DND-41 (cell line): ENCODE measurements around the gene RBBP5.

Experiments
- ATAC-seq: fragments of 200-7000 bp; cut with Tn5 transposase; 3 replicates; pipeline ENCODE4 v1.9.1; 2021; ENCODE audit warnings: low read depth; ENCODE audit not compliant: insufficient read depth
- DNase-seq: peaks from one replicate; pipeline ENCODE4 v3.0.0-alpha.2; 2020
- H2AFZ ChIP-seq: 2 replicates; pipeline ENCODE4 v1.6.0; 2012; ENCODE audit warnings: low read depth, low read length
- H3K27ac ChIP-seq: 2 replicates; pipeline ENCODE4 v1.5.1; 2012; ENCODE audit warnings: low read length, inconsistent platforms
- H3K27me3 ChIP-seq: fragments of 200-600 bp; sonication (generic); 2 replicates; pipeline ENCODE4 v1.6.0; 2012; ENCODE audit warnings: low read length, mild to moderate bottlenecking, inconsistent platforms; ENCODE audit not compliant: insufficient read depth, poor library complexity
- H3K36me3 ChIP-seq: 2 replicates; pipeline ENCODE4 v1.5.1; 2012; ENCODE audit warnings: low read length, inconsistent platforms; ENCODE audit not compliant: insufficient read depth
- H3K4me1 ChIP-seq: 2 replicates; pipeline ENCODE4 v1.5.1; 2012; ENCODE audit warnings: mild to moderate bottlenecking, low read length; ENCODE audit not compliant: insufficient read depth
- H3K4me2 ChIP-seq: 2 replicates; pipeline ENCODE4 v1.6.0; 2012; ENCODE audit warnings: mild to moderate bottlenecking, moderate library complexity, low read length, inconsistent platforms; ENCODE audit not compliant: insufficient read depth
- H3K4me3 ChIP-seq, 2 experiments: fragments of 200-600 bp in 1 of 2; shearing (Covaris generic) in 1 of 2; 2 replicates each; pipeline ENCODE4 v1.5.1; 2012 to 2016; ENCODE audit warnings: inconsistent platforms in 2 of 2, low read length in 2 of 2, mild to moderate bottlenecking in 2 of 2, low read depth in 1 of 2, moderate library complexity in 1 of 2
- H3K79me2 ChIP-seq: 2 replicates; pipeline ENCODE4 v1.6.0; 2012; ENCODE audit warnings: low read length, inconsistent platforms; ENCODE audit not compliant: insufficient read depth
- H3K9ac ChIP-seq: 2 replicates; pipeline ENCODE4 v1.6.0; 2012; ENCODE audit warnings: low read depth, mild to moderate bottlenecking, inconsistent platforms, low read length, moderate library complexity
- H3K9me3 ChIP-seq: 2 replicates; pipeline ENCODE4 v1.5.1; 2012; ENCODE audit warnings: low read length, moderate library complexity, mild to moderate bottlenecking, inconsistent platforms; ENCODE audit not compliant: insufficient read depth, severe bottlenecking
- H4K20me1 ChIP-seq: 2 replicates; pipeline ENCODE4 v1.6.0; 2012; ENCODE audit warnings: low read length; ENCODE audit not compliant: insufficient read depth
- EZH2 ChIP-seq: IDR thresholded peaks from 3 replicates; pipeline ENCODE4 v1.6.1; 2012; ENCODE audit warnings: borderline replicate concordance, low read depth, mild to moderate bottlenecking, moderate library complexity, low read length, inconsistent platforms; ENCODE audit not compliant: severe bottlenecking
- TF ChIP-seq, protein P1 (sequence below): IDR thresholded peaks from 2 replicates; pipeline ENCODE4 v1.5.1; 2012; ENCODE audit warnings: borderline replicate concordance, low read length, moderate library complexity, mild to moderate bottlenecking; ENCODE audit not compliant: poor library complexity, severe bottlenecking; ENCODE audit errors: extremely low read depth

The RBBP5 gene, protein sequence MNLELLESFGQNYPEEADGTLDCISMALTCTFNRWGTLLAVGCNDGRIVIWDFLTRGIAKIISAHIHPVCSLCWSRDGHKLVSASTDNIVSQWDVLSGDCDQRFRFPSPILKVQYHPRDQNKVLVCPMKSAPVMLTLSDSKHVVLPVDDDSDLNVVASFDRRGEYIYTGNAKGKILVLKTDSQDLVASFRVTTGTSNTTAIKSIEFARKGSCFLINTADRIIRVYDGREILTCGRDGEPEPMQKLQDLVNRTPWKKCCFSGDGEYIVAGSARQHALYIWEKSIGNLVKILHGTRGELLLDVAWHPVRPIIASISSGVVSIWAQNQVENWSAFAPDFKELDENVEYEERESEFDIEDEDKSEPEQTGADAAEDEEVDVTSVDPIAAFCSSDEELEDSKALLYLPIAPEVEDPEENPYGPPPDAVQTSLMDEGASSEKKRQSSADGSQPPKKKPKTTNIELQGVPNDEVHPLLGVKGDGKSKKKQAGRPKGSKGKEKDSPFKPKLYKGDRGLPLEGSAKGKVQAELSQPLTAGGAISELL

DNA sequence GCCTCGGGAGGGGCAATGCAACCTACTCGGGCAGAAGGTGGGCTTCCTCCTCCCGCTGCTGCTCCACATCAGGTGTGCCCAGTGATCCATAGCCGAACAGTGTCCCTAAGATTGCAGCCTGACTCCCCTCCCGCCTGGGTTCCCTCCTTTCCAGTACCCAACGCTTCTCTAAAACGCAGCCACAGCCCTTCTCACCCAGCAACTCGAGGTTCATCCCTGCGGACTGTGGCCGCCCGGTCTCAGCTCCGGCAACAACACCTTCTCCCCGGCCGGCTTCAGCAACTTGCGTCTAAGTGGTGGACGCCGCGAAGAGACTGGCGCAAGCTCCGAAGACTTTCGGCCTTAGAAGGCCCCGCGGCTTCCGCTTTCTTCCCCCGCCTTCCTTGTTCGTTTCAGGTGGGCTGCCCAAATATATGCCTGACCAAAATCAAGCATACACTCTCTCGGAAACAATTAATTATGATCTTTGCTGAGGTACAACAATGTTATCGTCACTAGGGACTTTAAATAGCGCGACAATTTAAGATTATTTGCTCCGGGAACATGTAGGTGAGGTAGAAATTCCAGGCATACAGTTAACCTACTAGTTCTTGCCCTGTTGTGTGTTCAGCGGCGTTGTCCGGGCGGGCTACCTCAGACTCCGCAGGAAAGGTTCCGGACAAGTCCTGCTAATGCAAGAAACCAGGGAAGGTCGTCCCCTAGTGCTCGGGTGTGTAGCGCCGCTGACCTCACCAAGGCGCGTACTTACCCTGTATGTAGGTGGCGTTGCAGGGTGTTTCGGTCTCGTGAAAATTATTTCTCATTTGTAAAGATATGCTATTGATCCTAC, at the start of gene RBBP5:
Gene RBBP5 (minus strand): TSS at position 319 of the 829 bp plus-strand sequence. CDS start 105 bp downstream, at position 214.
- Histone ChIP-seq H3K27me3 (no peaks in the 10 kb centered on the region), H3K9ac (peak within 1 kb of the TSS; percentile 73), H3K4me1 (peaks cover 33% of the 10 kb centered on the region), H3K79me2 (peaks cover 46% of the 10 kb centered on the region), H4K20me1 (peaks cover 8% of the 10 kb centered on the region; the same call in 1 of the 2 replicates), H3K9me3 (no peaks in the 10 kb centered on the region), H2AFZ (peak within 1 kb of the TSS; percentile 88), H3K4me3 (peak within 1 kb of the TSS; percentile 94 to 96), H3K27ac (peak within 1 kb of the TSS; percentile 99), H3K4me2 (peak within 1 kb of the TSS; percentile 84), H3K36me3 (peaks cover 17% of the 10 kb centered on the region)
- no peak for TF ChIP-seq EZH2
- TF ChIP-seq, protein P1, sequence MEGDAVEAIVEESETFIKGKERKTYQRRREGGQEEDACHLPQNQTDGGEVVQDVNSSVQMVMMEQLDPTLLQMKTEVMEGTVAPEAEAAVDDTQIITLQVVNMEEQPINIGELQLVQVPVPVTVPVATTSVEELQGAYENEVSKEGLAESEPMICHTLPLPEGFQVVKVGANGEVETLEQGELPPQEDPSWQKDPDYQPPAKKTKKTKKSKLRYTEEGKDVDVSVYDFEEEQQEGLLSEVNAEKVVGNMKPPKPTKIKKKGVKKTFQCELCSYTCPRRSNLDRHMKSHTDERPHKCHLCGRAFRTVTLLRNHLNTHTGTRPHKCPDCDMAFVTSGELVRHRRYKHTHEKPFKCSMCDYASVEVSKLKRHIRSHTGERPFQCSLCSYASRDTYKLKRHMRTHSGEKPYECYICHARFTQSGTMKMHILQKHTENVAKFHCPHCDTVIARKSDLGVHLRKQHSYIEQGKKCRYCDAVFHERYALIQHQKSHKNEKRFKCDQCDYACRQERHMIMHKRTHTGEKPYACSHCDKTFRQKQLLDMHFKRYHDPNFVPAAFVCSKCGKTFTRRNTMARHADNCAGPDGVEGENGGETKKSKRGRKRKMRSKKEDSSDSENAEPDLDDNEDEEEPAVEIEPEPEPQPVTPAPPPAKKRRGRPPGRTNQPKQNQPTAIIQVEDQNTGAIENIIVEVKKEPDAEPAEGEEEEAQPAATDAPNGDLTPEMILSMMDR, result peak; percentile 84
- DNase-seq, result peak; percentile 97
- peak; percentile 99 for ATAC-seq

DNA sequence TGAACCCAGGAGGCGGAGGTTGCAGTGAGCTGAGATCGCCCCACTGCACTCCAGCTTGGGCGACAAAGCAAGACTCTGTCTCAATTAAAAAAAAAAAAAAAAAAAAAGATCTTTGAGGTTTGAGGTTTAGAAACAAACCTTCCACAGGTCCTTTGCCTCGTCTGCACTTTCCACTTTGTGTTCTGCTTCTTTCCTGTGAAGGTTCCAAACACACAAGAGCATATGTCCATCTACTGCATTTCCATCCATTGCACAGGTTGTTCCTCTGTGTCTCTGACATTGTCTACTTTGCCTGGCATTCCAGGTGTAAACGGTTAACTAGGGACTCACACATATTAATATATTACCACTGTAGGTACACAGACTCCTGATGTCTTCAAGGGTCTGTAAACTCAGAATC, 49.6 kb upstream of the RBBP5 start:
- H4K20me1 ChIP-seq, result no peaks in the 10 kb centered on the region
- H2AFZ ChIP-seq, result no peak overlapping the region
- no peak for DNase-seq
- H3K27me3 ChIP-seq, result no peaks in the 10 kb centered on the region
- no peak overlapping the region for H3K9ac ChIP-seq
- no peaks in the 10 kb centered on the region for H3K79me2 ChIP-seq
- no peak overlapping the region for H3K27ac ChIP-seq
- H3K4me3 ChIP-seq, result no peak overlapping the region
- H3K4me2 ChIP-seq, result no peak overlapping the region
- no peak for ATAC-seq
- no peak for TF ChIP-seq EZH2
- no peaks in the 10 kb centered on the region for H3K4me1 ChIP-seq
- peaks cover 10% of the 10 kb centered on the region; the same call in 1 of the 2 replicates for H3K36me3 ChIP-seq
- H3K9me3 ChIP-seq, result no peaks in the 10 kb centered on the region

DNA sequence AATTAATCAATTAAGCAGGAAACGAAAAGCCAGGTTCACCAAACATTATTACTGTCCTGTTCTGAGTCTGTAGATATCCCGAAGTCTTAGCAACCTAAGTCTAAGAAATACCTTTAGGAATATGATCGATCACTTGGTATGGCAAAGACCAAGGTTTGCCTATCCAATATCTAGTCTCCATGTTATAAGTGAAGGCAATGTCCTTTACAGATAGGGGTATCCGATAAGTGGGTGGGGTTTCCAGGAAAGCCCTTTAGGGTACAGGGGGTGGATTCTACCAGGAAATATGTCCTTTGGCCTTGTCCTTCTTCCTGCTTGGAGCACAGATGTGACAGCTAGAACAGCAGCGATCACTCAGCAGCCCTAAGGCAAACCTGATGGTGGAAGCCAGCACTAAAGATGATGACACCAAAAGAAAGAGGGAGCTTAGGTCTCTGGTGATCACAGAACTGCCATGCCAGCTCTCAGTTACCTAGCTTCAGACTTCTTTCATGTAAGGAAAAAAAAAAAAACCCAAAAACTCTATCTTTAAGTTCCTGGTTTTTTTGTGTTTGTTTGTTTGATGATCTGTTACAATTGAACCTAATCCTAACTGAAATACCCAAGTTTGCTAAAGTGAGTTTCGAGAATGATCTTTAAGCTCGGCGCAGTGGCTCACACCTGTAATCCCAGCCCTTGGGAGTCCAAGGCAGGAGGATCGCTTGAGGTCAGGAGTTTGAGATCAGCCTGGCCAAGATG, 48.9 kb upstream of the RBBP5 start:
- ATAC-seq, result no peak
- Histone ChIP-seq H2AFZ (no peak overlapping the region), H3K27ac (no peak overlapping the region), H3K9me3 (no peaks in the 10 kb centered on the region), H4K20me1 (no peaks in the 10 kb centered on the region), H3K4me2 (no peak overlapping the region), H3K9ac (no peak overlapping the region), H3K27me3 (no peaks in the 10 kb centered on the region), H3K4me1 (no peaks in the 10 kb centered on the region), H3K79me2 (no peaks in the 10 kb centered on the region), H3K4me3 (no peak overlapping the region), H3K36me3 (peaks cover 11% of the 10 kb centered on the region; the same call in 1 of the 2 replicates)
- DNase-seq, result no peak
- TF ChIP-seq, protein P1, result no peak
- TF ChIP-seq EZH2, result no peak
